ENCODE data around the gene COL9A3.

COL9A3 gene

GRCh38 chr20:62819494-62820174 is 2.8 kb downstream of the COL9A3 start:
- no peak for DNase-seq (ENCODE audit: low spot score)
- no peak for TF ChIP-seq CTCF (IDR thresholded peaks at IDR 0.05; ENCODE audit: extremely low read depth, missing control alignments)

- no peak for DNase-seq (ENCODE audit: low spot score)
- no peak for TF ChIP-seq CTCF (IDR thresholded peaks at IDR 0.05; ENCODE audit: extremely low read depth, missing control alignments)
Observed at GRCh38 chr20:62820208-62820961, 3.5 kb downstream of the COL9A3 start.

- DNase-seq (ENCODE audit: low spot score) = no peak
- TF ChIP-seq CTCF (IDR thresholded peaks at IDR 0.05; ENCODE audit: extremely low read depth, missing control alignments) = no peak
Observed at GRCh38 chr20:62820962-62821725, 4.3 kb downstream of the COL9A3 start.

GRCh38 chr20:62821726-62822210 is 4.9 kb downstream of the COL9A3 start:
- no peak for DNase-seq (ENCODE audit: low spot score)
- no peak for TF ChIP-seq CTCF (IDR thresholded peaks at IDR 0.05; ENCODE audit: extremely low read depth, missing control alignments)

GRCh38 chr20:62822239-62822787 is 5.5 kb downstream of the COL9A3 start:
- DNase-seq (ENCODE audit: low spot score) = no peak
- no peak for TF ChIP-seq CTCF (IDR thresholded peaks at IDR 0.05; ENCODE audit: extremely low read depth, missing control alignments)

GRCh38 chr20:62822788-62823651 is 6.2 kb downstream of the COL9A3 start:
- peak; percentile 75 for TF ChIP-seq CTCF (IDR thresholded peaks at IDR 0.05; ENCODE audit: extremely low read depth, missing control alignments)
- DNase-seq (ENCODE audit: low spot score) = peak; percentile 88
